Bronchial epithelial cell (primary cell): Measurements from ENCODE around the gene RASL10B. TPM values are rescaled to one million over a fixed set of nuclear protein-coding genes. Genes with fewer than 3 reads are reported as not detected.

Source experiments
- DNase-seq: peaks from one replicate; pipeline ENCODE4 v3.0.0-alpha.2; 2010; ENCODE audit warnings: low read depth
- FAIRE-seq: peaks from 2 replicates; lab custom pipeline; 2011; peaks lifted over from hg19 to GRCh38; lab: Jason Lieb, UNC
- H3K27me3 ChIP-seq: 2 replicates; pipeline ENCODE4 v1.5.1; 2011; ENCODE audit warnings: low read length; ENCODE audit not compliant: control insufficient read depth, insufficient read depth
- H3K36me3 ChIP-seq: 2 replicates; pipeline ENCODE4 v1.5.1; 2011; ENCODE audit warnings: low read length; ENCODE audit not compliant: control insufficient read depth, insufficient read depth
- H3K4me3 ChIP-seq: 2 replicates; pipeline ENCODE4 v1.5.1; 2011; ENCODE audit warnings: mild to moderate bottlenecking, low read depth, low read length, control low read depth
- CTCF ChIP-seq: IDR thresholded peaks from 2 replicates; pipeline ENCODE4 v1.5.1; 2011; ENCODE audit warnings: mild to moderate bottlenecking, moderate library complexity, low read length, control low read depth, inconsistent platforms; ENCODE audit not compliant: insufficient read depth, severe bottlenecking
- total RNA-seq: library from RNA; depleted of rRNA; stranded (reverse); fragments of >200 nt; gene quantifications from 2 replicates; pipeline ENCODE4 v1.2.1, GENCODE V29; 2014

Gene RASL10B
- 0.51 and 0.53 TPM in 2 replicates for total RNA-seq

GRCh38 chr17:35731239-35731916 is at the start of gene RASL10B:
TSS of gene RASL10B (plus strand) at chr17:35731639. CDS start at chr17:35735185, 3,546 bp downstream.
- Histone ChIP-seq H3K4me3 (peak within 1 kb of the TSS; percentile 38), H3K27me3 (peaks cover 4% of the 10 kb centered on the region), H3K36me3 (no peaks in the 10 kb centered on the region)
- no peak for FAIRE-seq
- no peak for DNase-seq
- no peak for TF ChIP-seq CTCF

- no peak for DNase-seq
Observed at GRCh38 chr17:35683591-35683990, 47.8 kb upstream of the RASL10B start.

GRCh38 chr17:35684055-35684802 is 47.2 kb upstream of the RASL10B start:
- no peak for TF ChIP-seq CTCF
- peaks cover 8% of the 10 kb centered on the region for H3K36me3 ChIP-seq
- FAIRE-seq (no peak), DNase-seq (peak; percentile 56)
- no peaks in the 10 kb centered on the region for H3K27me3 ChIP-seq
- no peak overlapping the region for H3K4me3 ChIP-seq

More at GRCh38 chr17:35683591-35683990, 47.8 kb upstream of the RASL10B start:
- Histone ChIP-seq H3K36me3 (peaks cover 7% of the 10 kb centered on the region), H3K27me3 (no peaks in the 10 kb centered on the region), H3K4me3 (no peak overlapping the region)
- no peak for TF ChIP-seq CTCF
- no peak for FAIRE-seq

GRCh38 chr17:35692512-35693210 is 38.8 kb upstream of the RASL10B start:
- TF ChIP-seq CTCF = no peak
- Histone ChIP-seq H3K27me3 (no peaks in the 10 kb centered on the region), H3K4me3 (no peak overlapping the region), H3K36me3 (peaks cover 14% of the 10 kb centered on the region)
- no peak for DNase-seq
- FAIRE-seq = no peak

GRCh38 chr17:35693662-35694061 is 37.8 kb upstream of the RASL10B start:
- FAIRE-seq = no peak
- Histone ChIP-seq H3K4me3 (no peak overlapping the region), H3K27me3 (no peaks in the 10 kb centered on the region), H3K36me3 (peaks cover 13% of the 10 kb centered on the region)
- no peak for DNase-seq
- no peak for TF ChIP-seq CTCF
